G401.6 (cell line): ENCODE results near the gene COMMD1.
"Not testable (repeated sequence)": the region's sequence is repeated elsewhere in the genome, so short reads cannot be mapped to it uniquely, and the experiment has no call there.

Source experiments
- FAIRE-seq: peaks from 2 replicates; lab custom pipeline; 2012; peaks lifted over from hg19 to GRCh38; lab: Jason Lieb, UNC

COMMD1 gene

DNA sequence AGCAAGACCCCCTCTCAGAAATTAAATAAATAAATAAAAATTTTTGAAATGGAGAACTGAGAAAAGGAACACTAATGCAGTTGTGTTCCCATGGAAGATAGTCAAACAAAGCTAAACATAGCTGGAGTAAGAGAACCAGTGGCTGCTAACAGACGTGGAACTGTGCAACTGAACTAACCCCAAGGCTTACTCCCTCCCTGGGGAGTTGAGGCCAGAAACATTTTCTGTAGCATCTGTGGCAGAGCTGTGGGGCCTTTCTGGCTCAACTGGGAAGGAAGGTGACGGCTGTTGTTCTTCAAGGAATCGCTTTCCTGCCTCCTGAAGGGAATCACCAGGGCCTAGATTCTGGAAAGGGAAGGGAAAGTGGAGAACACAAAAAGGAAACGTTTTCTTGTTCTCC is 236.6 kb downstream of the COMMD1 start:
- no peak for FAIRE-seq

DNA sequence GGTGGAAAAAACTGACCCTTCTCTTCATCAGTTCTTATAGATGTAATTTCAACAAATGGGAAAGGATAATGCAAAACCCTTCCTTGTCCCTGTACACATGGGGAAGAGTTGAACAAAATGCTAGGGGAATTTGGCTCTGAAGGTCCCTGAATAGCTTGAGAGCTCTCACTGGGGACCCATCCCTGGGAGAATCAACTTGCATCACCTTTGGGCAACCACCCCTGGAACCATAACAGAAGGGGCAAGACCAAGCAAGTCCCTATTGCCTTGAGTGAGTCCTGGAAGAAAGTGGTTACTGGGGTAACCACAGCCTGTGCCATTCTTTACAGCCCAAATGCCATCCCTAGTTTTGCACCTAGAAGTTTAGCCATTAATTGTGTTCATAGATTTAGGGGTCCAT is 238.2 kb downstream of the COMMD1 start:
- no peak for FAIRE-seq

GRCh38 chr2:62144689-62145477 is 239.4 kb downstream of the COMMD1 start:
- no peak for FAIRE-seq

GRCh38 chr2:62145478-62146100 is 240.1 kb downstream of the COMMD1 start:
- FAIRE-seq = no peak

DNA sequence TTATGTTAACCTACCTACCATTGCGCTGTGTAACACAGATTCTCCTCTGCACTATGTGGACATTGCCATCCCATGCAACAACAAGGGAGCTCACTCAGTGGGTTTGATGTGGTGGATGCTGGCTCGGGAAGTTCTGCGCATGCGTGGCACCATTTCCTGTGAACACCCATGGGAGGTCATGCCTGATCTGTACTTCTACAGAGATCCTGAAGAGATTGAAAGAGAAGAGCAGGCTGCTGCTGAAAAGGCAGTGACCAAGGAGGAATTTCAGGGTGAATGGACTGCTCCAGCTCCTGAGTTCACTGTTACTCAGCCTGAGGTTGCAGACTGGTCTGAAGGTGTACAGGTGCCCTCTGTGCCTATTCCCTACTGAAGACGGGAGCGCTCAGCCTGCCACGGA is 241.3 kb downstream of the COMMD1 start:
- not testable (repeated sequence) for FAIRE-seq

DNA sequence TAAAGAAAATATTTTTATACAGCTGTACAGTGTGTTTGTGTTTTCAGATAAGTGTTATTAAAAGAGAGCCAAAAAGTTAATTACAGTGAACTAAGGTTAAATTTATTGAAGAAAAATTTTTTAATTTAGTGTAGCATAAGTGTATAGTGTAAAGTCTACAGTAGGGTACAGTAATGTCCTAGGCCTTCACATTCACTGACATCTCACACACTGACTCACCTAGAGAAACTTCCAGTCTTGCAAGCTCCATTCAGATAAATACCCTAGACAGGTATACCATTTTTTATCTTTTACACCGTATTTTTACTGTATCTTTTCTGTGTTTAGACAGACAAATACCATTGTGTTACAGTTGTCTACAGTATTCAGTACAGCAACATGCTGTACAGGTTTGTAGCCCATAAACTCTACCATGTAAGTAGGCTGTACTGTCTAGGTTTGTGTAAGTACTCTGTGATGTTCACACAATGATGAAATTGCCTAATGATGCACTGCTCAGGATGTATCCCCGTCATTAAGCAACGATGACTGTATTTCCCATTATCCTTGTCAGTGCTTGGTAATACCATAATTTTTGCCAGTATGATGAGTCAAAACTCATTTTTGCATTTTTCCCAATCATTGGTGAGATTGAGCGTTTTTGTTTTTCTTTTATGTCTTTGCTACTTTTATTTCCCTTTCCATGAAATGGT is 242.3 kb downstream of the COMMD1 start:
- FAIRE-seq = no peak

DNA sequence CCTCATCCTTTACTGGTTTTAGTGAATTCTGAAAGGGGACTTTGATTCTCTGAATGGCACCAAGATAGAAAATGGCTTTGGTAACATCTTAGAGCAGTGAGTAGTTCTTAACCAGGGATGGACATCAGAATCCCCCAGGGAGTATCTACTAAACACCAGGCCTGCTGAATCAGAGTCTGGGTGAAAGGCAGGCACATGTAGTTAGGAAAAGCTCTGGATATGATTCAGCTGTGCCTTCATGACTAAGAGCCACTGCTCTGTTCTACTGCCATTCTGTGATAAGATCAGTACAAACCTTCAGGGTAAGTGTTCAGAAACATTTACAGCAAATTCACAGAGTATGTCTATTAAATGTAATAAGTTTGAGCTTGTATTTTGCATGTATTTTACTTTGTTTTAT is 244.2 kb downstream of the COMMD1 start:
- no peak for FAIRE-seq

GRCh38 chr2:62150597-62151305 is 245.3 kb downstream of the COMMD1 start:
- no peak for FAIRE-seq

GRCh38 chr2:62151306-62151638 is 245.8 kb downstream of the COMMD1 start:
- no peak for FAIRE-seq

DNA sequence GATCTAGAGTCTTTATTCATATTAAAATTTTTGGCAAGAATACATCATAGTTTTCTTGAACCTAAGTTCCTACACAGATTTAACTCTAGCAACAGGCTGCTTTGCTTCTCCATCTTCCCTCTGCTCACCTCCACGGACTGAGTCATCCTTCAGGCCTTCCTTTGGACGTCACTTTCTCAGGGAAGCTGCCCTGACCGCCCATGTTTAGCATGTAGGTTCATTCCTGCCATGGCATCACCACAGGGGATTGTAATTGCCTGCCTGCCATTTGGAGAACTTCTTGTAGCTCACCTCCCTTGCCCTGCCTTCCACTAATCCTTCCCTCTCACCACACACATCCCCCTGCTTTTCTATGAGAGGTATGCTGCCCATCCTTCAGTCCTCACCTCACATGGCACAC is 246.5 kb downstream of the COMMD1 start:
- no peak for FAIRE-seq

GRCh38 chr2:62156861-62157496 is 251.5 kb downstream of the COMMD1 start:
- FAIRE-seq = no peak

DNA sequence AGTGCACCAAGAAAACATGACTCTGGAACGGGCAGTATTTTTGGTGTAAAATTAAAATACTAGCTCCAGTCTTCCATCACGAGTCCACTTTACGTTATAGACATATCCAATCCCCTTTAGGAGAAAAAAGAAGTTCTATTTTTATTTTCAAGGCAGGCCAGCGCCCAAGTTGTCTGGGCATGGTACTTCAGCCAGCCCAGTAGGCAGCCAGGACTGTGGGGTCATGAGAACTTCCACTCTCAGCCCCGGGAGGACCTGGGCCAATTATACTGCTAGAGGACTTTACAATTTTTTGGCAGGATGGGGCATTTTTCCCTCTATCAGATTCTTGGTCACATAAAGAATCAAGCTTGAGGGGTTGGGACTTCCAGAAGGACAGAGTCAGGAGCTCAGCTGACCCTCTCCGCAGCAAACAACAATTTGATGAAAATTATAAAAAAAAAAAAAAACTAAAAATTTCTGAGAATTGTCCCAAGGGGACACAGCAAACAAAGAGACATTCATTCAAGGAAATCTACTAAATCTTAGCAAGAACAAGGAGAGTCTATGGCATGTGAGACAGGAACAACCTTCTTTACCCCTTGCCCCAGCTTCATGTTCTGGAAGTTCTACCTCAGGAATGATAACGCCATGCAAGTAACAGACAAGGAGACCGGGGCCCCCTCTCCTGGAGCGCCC is 253.1 kb downstream of the COMMD1 start:
- FAIRE-seq = no peak

DNA sequence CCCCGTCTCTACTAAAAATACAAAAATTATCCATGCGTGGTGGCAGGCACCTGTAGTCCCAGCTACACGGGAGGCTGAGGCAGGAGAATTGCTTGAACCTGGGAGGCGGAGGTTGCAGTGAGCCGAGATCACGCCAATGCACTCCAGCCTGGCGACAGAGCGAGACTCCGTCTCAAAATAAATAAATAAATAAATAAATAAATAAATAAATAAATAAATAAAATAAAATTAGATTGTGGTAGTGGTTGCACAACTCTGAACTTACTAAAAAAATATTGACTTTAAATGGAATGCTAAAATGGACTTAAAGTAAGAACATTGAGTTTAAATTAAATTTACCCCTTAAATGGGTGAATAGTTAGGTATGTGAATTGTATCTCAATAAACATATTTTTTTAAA is 255.2 kb downstream of the COMMD1 start:
- not testable (repeated sequence) for FAIRE-seq

DNA sequence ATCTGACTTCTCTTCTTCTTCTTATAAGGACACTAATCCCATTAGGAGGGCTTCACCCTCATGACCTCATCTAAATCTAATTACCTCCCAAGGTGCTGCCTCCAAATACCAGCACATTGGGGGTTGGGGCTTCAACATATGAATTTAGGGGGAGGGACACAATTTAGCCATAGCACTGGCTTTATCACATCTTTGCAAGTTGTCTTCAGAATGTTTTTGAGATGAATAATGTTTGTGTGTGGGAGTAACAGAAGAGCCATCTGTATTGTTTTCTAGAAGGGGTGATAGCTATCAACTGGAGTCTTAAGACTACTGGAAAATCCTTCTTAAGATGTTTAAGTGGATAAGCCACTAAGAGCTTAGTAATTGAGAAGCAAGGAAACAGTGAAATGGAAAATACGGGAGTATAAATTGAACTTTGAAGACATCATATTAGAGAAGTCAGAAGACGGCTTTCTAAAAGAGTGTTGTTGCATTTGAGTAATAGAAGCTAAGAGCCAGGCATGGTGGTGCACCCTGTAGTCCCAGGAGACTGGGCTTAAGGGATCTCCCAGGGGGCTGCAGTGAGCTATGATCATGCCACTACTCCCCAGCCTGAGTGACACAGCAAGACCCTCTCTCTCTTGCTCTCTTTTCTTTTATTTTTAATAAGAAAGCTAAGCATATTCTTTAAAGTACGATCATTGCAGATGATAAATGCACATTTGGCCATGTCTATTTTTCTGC is 257.8 kb downstream of the COMMD1 start:
- no peak for FAIRE-seq

DNA sequence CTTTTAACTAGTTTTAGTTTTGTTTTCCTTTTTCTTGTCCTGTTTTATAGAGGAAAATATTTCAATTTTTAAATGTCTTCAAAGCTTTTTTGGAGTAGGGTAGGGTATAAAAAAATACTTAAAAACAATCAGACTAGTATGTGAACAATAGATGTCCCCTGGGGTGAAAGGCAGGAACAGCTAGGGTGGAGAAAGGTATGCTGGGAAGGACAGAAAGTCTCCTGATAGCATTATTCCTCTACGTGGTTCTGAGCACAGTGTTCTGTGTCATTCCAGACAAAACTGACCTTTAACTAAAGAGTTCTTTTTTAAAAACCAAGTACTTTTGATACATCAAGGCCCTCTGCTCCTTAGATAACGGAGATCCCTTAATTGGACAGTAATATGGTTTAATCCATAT is 258.4 kb downstream of the COMMD1 start:
- no peak for FAIRE-seq

- FAIRE-seq = no peak
These were observed 270.3 kb downstream of the COMMD1 start for GRCh38 chr2:62175728-62176127.

- FAIRE-seq = no peak
These were observed 271.3 kb downstream of the COMMD1 start for GRCh38 chr2:62176801-62177200.

- no peak for FAIRE-seq
These were observed 272.0 kb downstream of the COMMD1 start for GRCh38 chr2:62177392-62178049.

- no peak for FAIRE-seq
These were observed 273.3 kb downstream of the COMMD1 start for GRCh38 chr2:62178741-62179271.

GRCh38 chr2:62180975-62181374 is 275.5 kb downstream of the COMMD1 start:
- no peak for FAIRE-seq
